ENCODE data around the gene TBC1D17.

TBC1D17 gene

DNA sequence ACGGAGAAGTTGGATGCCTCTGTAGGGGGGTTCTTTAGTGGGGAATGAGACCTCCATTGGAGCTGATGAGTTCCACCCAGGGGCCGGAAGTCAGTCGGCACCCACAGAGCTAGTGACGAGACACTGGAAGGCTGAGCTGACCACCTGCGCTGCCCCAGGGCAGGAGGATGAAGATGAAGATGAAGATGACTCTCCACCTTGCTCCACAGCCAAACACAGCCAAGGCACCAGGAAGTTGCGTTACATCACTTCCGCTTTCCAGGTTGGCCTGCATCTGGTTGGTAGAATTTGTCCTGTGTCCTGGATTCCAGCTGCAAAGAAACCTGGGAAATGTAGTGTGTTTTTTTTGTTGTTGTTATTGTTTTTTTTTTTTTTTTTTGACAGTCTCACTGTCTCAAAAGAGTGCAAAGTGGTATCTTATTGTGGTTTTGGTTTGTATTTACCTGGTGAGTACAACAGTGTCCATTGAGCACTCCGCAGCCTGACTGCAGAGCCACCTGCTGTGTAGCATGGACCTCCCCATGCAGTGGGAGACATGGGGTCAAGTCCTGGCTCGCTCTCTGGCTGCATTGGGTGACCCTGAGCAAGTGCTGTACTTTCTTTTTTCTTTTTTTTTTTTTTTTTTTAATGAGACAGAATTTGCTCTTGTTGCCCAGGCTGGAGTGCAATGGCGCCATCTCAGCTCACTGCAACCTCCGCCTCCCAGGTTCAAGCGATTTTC lies 1.9 kb downstream of the TBC1D17 start:
- Histone ChIP-seq H3K9me3 (ENCODE audit: insufficient read depth, low read length) (no peaks in the 10 kb centered on the region), H4K20me1 (ENCODE audit: insufficient read depth, low read length) (no peaks in the 10 kb centered on the region; the same call in 1 of the 2 replicates), H3K27me3 (ENCODE audit: low read depth, low read length) (no peaks in the 10 kb centered on the region), H3K4me3 (ENCODE audit: low read length) (no peak overlapping the region), H3K4me1 (ENCODE audit: low read length) (peaks cover 20% of the 10 kb centered on the region), H2AFZ (ENCODE audit: low read depth, low read length) (no peak overlapping the region), H3K4me2 (ENCODE audit: low read length) (0 out of 2 replicates have a peak overlapping the region, but pooled peaks have one; percentile 85), H3K36me3 (replicated peaks; ENCODE audit: low read depth, low read length) (peaks cover 52% of the 10 kb centered on the region), H3K9ac (ENCODE audit: low read length) (no peak overlapping the region), H3K27ac (ENCODE audit: low read length) (peak overlapping the region; percentile 85; the same call in 1 of the 2 replicates), H3K79me2 (ENCODE audit: low read length) (peaks cover 31% of the 10 kb centered on the region)
- no peak for TF ChIP-seq EZH2phosphoT487 (IDR thresholded peaks at IDR 0.05; ENCODE audit: low read depth)
- TF ChIP-seq, protein P1, sequence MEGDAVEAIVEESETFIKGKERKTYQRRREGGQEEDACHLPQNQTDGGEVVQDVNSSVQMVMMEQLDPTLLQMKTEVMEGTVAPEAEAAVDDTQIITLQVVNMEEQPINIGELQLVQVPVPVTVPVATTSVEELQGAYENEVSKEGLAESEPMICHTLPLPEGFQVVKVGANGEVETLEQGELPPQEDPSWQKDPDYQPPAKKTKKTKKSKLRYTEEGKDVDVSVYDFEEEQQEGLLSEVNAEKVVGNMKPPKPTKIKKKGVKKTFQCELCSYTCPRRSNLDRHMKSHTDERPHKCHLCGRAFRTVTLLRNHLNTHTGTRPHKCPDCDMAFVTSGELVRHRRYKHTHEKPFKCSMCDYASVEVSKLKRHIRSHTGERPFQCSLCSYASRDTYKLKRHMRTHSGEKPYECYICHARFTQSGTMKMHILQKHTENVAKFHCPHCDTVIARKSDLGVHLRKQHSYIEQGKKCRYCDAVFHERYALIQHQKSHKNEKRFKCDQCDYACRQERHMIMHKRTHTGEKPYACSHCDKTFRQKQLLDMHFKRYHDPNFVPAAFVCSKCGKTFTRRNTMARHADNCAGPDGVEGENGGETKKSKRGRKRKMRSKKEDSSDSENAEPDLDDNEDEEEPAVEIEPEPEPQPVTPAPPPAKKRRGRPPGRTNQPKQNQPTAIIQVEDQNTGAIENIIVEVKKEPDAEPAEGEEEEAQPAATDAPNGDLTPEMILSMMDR (IDR thresholded peaks at IDR 0.05; ENCODE audit: low read depth, low read length): no peak

DNA sequence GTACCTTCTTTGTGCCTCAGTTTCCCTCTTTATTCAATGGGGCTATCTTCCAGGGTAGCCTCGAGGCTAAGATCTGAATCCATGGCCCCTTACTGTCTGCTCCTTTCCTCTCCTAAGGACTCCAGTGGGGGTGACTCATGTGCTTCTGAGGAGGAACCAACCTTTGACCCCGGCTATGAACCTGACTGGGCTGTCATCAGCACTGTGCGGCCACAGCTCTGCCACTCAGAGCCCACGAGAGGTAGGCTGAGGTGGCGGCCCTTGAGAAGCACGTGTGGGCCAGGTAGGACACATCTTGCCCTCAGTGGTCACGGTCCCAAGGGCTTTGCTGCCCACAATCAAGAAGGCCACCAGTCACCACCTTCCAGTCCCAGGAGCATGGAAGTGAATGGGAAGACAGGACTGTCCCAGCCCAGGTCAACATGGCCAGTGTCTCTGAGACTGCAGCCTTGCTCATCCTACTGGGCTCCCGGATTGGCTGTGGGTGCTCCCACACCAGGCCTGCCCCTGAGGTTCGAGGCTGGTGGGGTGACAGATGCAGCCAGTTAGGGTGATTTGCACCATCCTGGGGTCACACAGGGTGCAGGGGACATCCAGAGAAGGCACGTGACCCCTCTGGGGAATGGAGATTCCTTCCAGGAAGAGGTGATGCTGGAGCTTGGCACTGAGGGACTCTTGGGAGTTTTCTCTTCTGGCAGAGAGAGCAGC lies 2.8 kb downstream of the TBC1D17 start:
- Histone ChIP-seq H3K27me3 (ENCODE audit: low read depth, low read length) (no peaks in the 10 kb centered on the region), H2AFZ (ENCODE audit: low read depth, low read length) (no peak overlapping the region), H3K4me3 (ENCODE audit: low read length) (no peak overlapping the region), H3K79me2 (ENCODE audit: low read length) (peaks cover 22% of the 10 kb centered on the region), H3K4me2 (ENCODE audit: low read length) (no peak overlapping the region), H3K9ac (ENCODE audit: low read length) (no peak overlapping the region), H3K36me3 (replicated peaks; ENCODE audit: low read depth, low read length) (peaks cover 58% of the 10 kb centered on the region), H3K9me3 (ENCODE audit: insufficient read depth, low read length) (no peaks in the 10 kb centered on the region), H3K27ac (ENCODE audit: low read length) (no peak overlapping the region), H4K20me1 (ENCODE audit: insufficient read depth, low read length) (no peaks in the 10 kb centered on the region; the same call in 1 of the 2 replicates), H3K4me1 (ENCODE audit: low read length) (peaks cover 18% of the 10 kb centered on the region)
- TF ChIP-seq, protein P1 (IDR thresholded peaks at IDR 0.05; ENCODE audit: low read depth, low read length): no peak

DNA sequence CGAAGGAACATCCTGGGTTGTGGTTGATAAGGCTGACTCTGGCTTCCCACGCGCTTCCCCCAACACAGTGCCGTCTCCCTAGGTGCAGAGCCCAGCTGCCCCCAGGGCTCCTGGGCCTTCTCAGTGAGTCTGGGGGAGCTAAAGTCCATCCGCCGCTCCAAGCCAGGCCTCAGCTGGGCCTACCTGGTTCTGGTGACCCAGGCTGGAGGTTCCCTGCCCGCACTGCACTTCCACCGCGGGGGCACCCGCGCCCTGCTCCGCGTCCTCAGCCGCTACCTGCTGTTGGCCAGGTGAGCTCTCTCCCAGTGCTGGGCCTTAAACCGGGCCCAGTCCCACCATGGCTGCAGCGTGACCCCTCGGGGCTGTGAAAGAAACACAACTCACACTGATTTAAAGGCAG lies 3.7 kb downstream of the TBC1D17 start:
- H2AFZ ChIP-seq (ENCODE audit: low read depth, low read length): no peak overlapping the region
- no peaks in the 10 kb centered on the region for H3K27me3 ChIP-seq (ENCODE audit: low read depth, low read length)
- H3K36me3 ChIP-seq (replicated peaks; ENCODE audit: low read depth, low read length): peaks cover 59% of the 10 kb centered on the region
- H3K9me3 ChIP-seq (ENCODE audit: insufficient read depth, low read length): no peaks in the 10 kb centered on the region
- no peak overlapping the region for H3K4me2 ChIP-seq (ENCODE audit: low read length)
- no peak for TF ChIP-seq EZH2phosphoT487 (IDR thresholded peaks at IDR 0.05; ENCODE audit: low read depth)
- TF ChIP-seq, protein P1 (IDR thresholded peaks at IDR 0.05; ENCODE audit: low read depth, low read length): no peak
- H3K79me2 ChIP-seq (ENCODE audit: low read length): peaks cover 13% of the 10 kb centered on the region
- H4K20me1 ChIP-seq (ENCODE audit: insufficient read depth, low read length): no peaks in the 10 kb centered on the region; the same call in 1 of the 2 replicates
- H3K9ac ChIP-seq (ENCODE audit: low read length): no peak overlapping the region
- H3K4me1 ChIP-seq (ENCODE audit: low read length): peaks cover 13% of the 10 kb centered on the region
- H3K4me3 ChIP-seq (ENCODE audit: low read length): no peak overlapping the region
- H3K27ac ChIP-seq (ENCODE audit: low read length): no peak overlapping the region

DNA sequence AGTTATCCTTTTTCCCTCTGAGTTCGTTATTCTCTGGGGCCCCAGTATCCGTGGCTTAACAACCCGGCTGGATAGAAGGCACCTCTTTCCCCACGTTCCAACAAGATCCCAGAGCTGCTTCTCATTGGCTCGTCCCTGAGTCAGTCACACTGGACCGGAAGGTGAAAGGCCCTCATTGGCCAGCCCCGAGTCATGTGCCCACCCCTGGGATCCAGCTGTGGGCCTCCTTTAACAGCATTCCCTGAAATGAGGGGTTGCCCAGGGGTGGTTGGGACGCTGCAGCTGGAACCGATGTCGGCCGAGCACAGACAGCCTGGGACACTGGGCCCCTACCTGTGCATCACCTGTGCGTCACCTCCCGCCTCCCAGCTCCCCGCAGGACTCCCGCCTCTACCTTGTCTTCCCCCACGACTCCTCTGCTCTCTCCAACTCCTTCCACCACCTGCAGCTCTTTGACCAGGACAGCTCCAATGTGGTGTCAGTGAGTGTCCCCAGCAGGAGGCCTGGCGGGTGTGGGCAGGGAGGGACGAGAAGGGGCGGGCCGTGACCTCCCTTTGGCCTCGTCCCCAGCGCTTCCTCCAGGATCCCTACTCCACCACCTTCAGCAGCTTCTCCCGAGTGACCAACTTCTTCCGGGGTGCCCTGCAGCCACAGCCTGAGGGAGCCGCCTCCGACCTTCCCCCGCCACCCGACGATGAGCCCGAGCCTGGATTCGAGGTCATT lies 4.3 kb downstream of the TBC1D17 start:
- H4K20me1 ChIP-seq (ENCODE audit: insufficient read depth, low read length): no peaks in the 10 kb centered on the region; the same call in 1 of the 2 replicates
- TF ChIP-seq, protein P1 (IDR thresholded peaks at IDR 0.05; ENCODE audit: low read depth, low read length): no peak
- no peak for TF ChIP-seq EZH2phosphoT487 (IDR thresholded peaks at IDR 0.05; ENCODE audit: low read depth)
- no peak overlapping the region for H3K27ac ChIP-seq (ENCODE audit: low read length)
- no peak overlapping the region for H3K4me3 ChIP-seq (ENCODE audit: low read length)
- no peaks in the 10 kb centered on the region for H3K9me3 ChIP-seq (ENCODE audit: insufficient read depth, low read length)
- peaks cover 63% of the 10 kb centered on the region for H3K36me3 ChIP-seq (replicated peaks; ENCODE audit: low read depth, low read length)
- H3K4me2 ChIP-seq (ENCODE audit: low read length): no peak overlapping the region
- H3K9ac ChIP-seq (ENCODE audit: low read length): no peak overlapping the region
- peaks cover 13% of the 10 kb centered on the region for H3K4me1 ChIP-seq (ENCODE audit: low read length)
- peaks cover 11% of the 10 kb centered on the region for H3K79me2 ChIP-seq (ENCODE audit: low read length)
- H2AFZ ChIP-seq (ENCODE audit: low read depth, low read length): no peak overlapping the region
- H3K27me3 ChIP-seq (ENCODE audit: low read depth, low read length): no peaks in the 10 kb centered on the region
